Endothelial cell of umbilical vein (primary cell): ENCODE data around the gene TM4SF4. TPM values are rescaled to one million over a fixed set of nuclear protein-coding genes. Genes with fewer than 3 reads are reported as not detected.

Source experiments
- BruUV-seq: library from RNA; stranded (reverse); fragments of 400-500 nt; replicated peaks from 2 replicates; lab custom pipeline; 2021; lab: Mats Ljungman, UMichigan
- CTCF ChIA-PET: fragments of 300-600, 350-600 bp; sonication (Branson Sonifier 250); formaldehyde crosslinking; loops from one replicate; lab custom pipeline; 2021; ENCODE audit warnings: antibody characterized with exemption, inconsistent platforms; lab: Charles Lee
- POLR2A ChIA-PET: fragments of 300-600, 350-600 bp; sonication (Branson Sonifier 250); formaldehyde crosslinking; loops from one replicate; lab custom pipeline; 2021; ENCODE audit warnings: antibody characterized with exemption, inconsistent platforms; lab: Charles Lee
- DNase-seq: peaks from one replicate; pipeline ENCODE4 v3.0.0-alpha.2; 2011; ENCODE audit warnings: low read depth, low spot score
- FAIRE-seq: peaks from 2 replicates; lab custom pipeline; 2011; peaks lifted over from hg19 to GRCh38; lab: Jason Lieb, UNC
- H2AFZ ChIP-seq: 2 replicates; pipeline ENCODE4 v1.6.0; 2012; ENCODE audit warnings: low read depth, low read length, control low read depth, inconsistent platforms
- H3K27ac ChIP-seq: 2 replicates; pipeline ENCODE4 v1.5.1; 2011; ENCODE audit warnings: low read depth, mild to moderate bottlenecking, control low read depth, low read length, moderate library complexity; ENCODE audit not compliant: insufficient read depth
- H3K27me3 ChIP-seq, 2 experiments: 2 replicates each; pipeline versions ENCODE4 v1.6.0 to v1.6.1; 2011; ENCODE audit warnings: low read length in 2 of 2, mixed read lengths in 1 of 2; ENCODE audit not compliant: control insufficient read depth in 2 of 2, insufficient read depth in 2 of 2
- H3K36me3 ChIP-seq, 2 experiments: 2 replicates in 1 of 2; 3 replicates in 1 of 2; pipeline ENCODE4 v1.5.1; 2011; ENCODE audit warnings: low read length in 2 of 2, mild to moderate bottlenecking in 1 of 2, moderate library complexity in 1 of 2; ENCODE audit not compliant: control insufficient read depth in 2 of 2, insufficient read depth in 2 of 2; ENCODE audit errors: extremely low read depth in 1 of 2
- H3K4me1 ChIP-seq: 3 replicates; pipeline ENCODE4 v1.5.1; 2011; ENCODE audit warnings: mild to moderate bottlenecking, low read length; ENCODE audit not compliant: control insufficient read depth, insufficient read depth; ENCODE audit errors: extremely low read depth
- H3K4me2 ChIP-seq: 2 replicates; pipeline ENCODE4 v1.6.1; 2011; ENCODE audit warnings: low read length, control low read depth, mixed read lengths; ENCODE audit not compliant: insufficient read depth
- H3K4me3 ChIP-seq, 3 experiments: fragments of 200-600 bp in 1 of 3; sonication (generic), shearing (Covaris generic) in 1 of 3; replicated peaks in 1 of 3; 2 replicates each; pipeline ENCODE4 v1.5.1; 2011 to 2016; ENCODE audit warnings: control low read depth in 3 of 3, low read length in 3 of 3, mild to moderate bottlenecking in 2 of 3, inconsistent platforms in 1 of 3, low read depth in 1 of 3, moderate library complexity in 1 of 3; ENCODE audit not compliant: insufficient read depth in 1 of 3
- H3K79me2 ChIP-seq: 2 replicates; pipeline ENCODE4 v1.6.0; 2012; ENCODE audit warnings: low read length, inconsistent platforms; ENCODE audit not compliant: control insufficient read depth, insufficient read depth
- H3K9ac ChIP-seq: replicated peaks from 2 replicates; pipeline ENCODE3; 2011; ENCODE audit warnings: low read length, control low read depth; ENCODE audit not compliant: insufficient read depth; ENCODE audit errors: extremely low read depth
- H3K9me1 ChIP-seq: replicated peaks from 3 replicates; pipeline ENCODE4 v1.6.0; 2011; ENCODE audit warnings: mild to moderate bottlenecking, low read length; ENCODE audit not compliant: control insufficient read depth, insufficient read depth; ENCODE audit errors: extremely low read depth
- H3K9me3 ChIP-seq: replicated peaks from 2 replicates; pipeline ENCODE4 v1.5.1; 2012; ENCODE audit warnings: low read length, inconsistent platforms; ENCODE audit not compliant: control insufficient read depth, insufficient read depth
- H4K20me1 ChIP-seq: replicated peaks from 2 replicates; pipeline ENCODE3; 2011; ENCODE audit warnings: mild to moderate bottlenecking, low read length; ENCODE audit not compliant: control insufficient read depth, insufficient read depth; ENCODE audit errors: extremely low read depth
- EZH2 ChIP-seq: IDR thresholded peaks from 2 replicates; pipeline ENCODE4 v1.6.1; 2012; ENCODE audit warnings: borderline replicate concordance, low read depth, mild to moderate bottlenecking, moderate library complexity, low read length, inconsistent platforms; ENCODE audit not compliant: severe bottlenecking
- FOS ChIP-seq: IDR thresholded peaks from 2 replicates; pipeline ENCODE4 v1.6.1; 2011; ENCODE audit warnings: mild to moderate bottlenecking, low read length, moderate library complexity, borderline replicate concordance; ENCODE audit not compliant: insufficient read depth
- GATA2 ChIP-seq: IDR thresholded peaks from 2 replicates; pipeline ENCODE4 v1.7.0; 2011; ENCODE audit warnings: low read depth, mild to moderate bottlenecking, moderate library complexity, mixed read lengths, low read length; ENCODE audit not compliant: insufficient read length, insufficient read depth
- JUN ChIP-seq: IDR thresholded peaks from 2 replicates; pipeline ENCODE4 v1.6.1; 2011; ENCODE audit warnings: borderline replicate concordance, low read depth; ENCODE audit not compliant: insufficient read length, insufficient read depth
- MYC ChIP-seq: IDR thresholded peaks from one replicate; pipeline ENCODE4 v1.6.1; 2011; ENCODE audit warnings: mild to moderate bottlenecking, low read depth, low read length
- POLR2A ChIP-seq: IDR thresholded peaks from 2 replicates; pipeline ENCODE4 v1.6.1; 2012; ENCODE audit warnings: low read depth, mild to moderate bottlenecking, control low read depth, low read length
- POLR2AphosphoS5 ChIP-seq: IDR thresholded peaks from 2 replicates; pipeline ENCODE4 v1.6.1; 2012; ENCODE audit warnings: low read depth, mild to moderate bottlenecking, control low read depth, low read length, moderate library complexity; ENCODE audit not compliant: insufficient read depth
- dilution Hi-C: fragments of 300-500 bp; cut with MboI; formaldehyde crosslinking; loops from one replicate; pipeline ENCODE4 v1.15.0; 2019; ENCODE audit warnings: low sequenced_read_pairs; ENCODE audit not compliant: extremely low pct_ligation_motif_present
- intact Hi-C: fragments of 100-400 bp; cut with micrococcal nuclease; formaldehyde crosslinking; loops from one replicate; pipeline ENCODE4 v1.10.0; 2022
- polyA plus RNA-seq, 4 experiments: library from polyadenylated mRNA; depleted of rRNA in 3 of 4; stranded (reverse) in 3 of 4; unstranded in 1 of 4; fragments of >200 nt; gene quantifications; 2 replicates each; pipeline versions ENCODE4 v1.2.1 to v1.2.3, GENCODE V29; 2011 to 2012; ENCODE audit warnings: missing spikeins in 1 of 4
- total RNA-seq: library from RNA; stranded (reverse); gene quantifications from 2 replicates; pipeline ENCODE4 v1.2.3, GENCODE V29; 2021
- TF ChIP-seq, protein P1 (sequence below): IDR thresholded peaks from 2 replicates; pipeline ENCODE4 v1.6.1; 2011; ENCODE audit not compliant: insufficient read depth, insufficient read length
- TF ChIP-seq, protein P2 (sequence below), 2 donors: IDR thresholded peaks; 1 replicate in 1 of 2; 2 replicates in 1 of 2; pipeline ENCODE4 v1.5.1; 2011; ENCODE audit warnings: low read length in 2 of 2, mild to moderate bottlenecking in 2 of 2, moderate library complexity in 2 of 2, control low read depth in 1 of 2, inconsistent platforms in 1 of 2, low read depth in 1 of 2; ENCODE audit not compliant: insufficient read depth in 1 of 2; ENCODE audit errors: extremely low read depth in 1 of 2

Gene TM4SF4
- total and polyA plus RNA-seq, 2 donors (not counting 3 experiments of a cell fraction or from before 2014, with no cell fraction given): not detected

DNA sequence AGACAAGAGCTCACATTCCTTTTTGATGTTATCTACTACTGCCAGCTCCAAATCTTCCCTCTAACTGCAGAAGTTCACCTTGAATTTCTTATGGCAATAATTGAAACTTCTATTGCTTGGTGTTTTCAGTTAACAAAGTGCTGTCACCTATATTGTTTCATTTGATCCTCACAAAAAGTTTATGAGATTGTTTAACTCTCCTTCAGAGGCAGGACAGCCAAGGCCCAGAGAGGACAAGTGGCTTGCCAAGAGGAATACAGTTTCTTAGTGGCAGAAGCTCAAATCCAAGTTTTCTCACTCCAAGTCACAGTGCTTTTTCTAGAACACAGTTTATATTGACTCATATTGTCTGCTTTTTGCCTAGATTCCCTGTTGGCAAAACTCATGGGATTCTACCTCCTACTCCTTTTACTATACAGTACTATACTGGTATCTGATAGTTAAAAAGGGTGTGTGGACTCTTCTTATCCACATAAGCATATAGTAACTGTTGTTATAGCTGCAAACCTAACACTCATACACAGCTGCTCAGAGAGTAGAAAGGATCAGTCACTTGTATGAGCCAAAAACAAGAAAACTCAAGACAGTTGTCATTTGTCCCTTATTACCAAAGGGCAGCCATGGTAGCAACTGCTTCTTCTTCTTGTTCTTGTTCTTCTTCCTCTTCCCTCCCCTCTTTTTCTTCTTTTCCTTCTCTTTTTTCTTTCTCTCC is 15.9 kb downstream of the TM4SF4 start:
- no TSS peak for BruUV-seq
- H3K9ac ChIP-seq: no peak overlapping the region
- no peaks in the 10 kb centered on the region for H3K27me3 ChIP-seq
- no peak for FAIRE-seq
- no peak overlapping the region for H3K4me3 ChIP-seq
- H3K79me2 ChIP-seq: no peaks in the 10 kb centered on the region
- ChIA-PET CTCF (interaction anchor here (0.7 to 4.5 kb wide), 12 partner anchors 10 to 535 kb away, joined by 3 to 31 read pairs (median 10); partner anchors contain the start of gene TM4SF18), POLR2A (interaction anchor here (0.7 to 1.0 kb wide), 2 partner anchors 83 to 118 kb away, joined by 4 to 8 read pairs; no protein-coding TSS in a partner anchor)
- peak; percentile 19 for TF ChIP-seq GATA2
- TF ChIP-seq, protein P1, sequence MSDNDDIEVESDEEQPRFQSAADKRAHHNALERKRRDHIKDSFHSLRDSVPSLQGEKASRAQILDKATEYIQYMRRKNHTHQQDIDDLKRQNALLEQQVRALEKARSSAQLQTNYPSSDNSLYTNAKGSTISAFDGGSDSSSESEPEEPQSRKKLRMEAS: no peak
- no peaks in the 10 kb centered on the region for H3K9me1 ChIP-seq
- no peak overlapping the region for H3K4me2 ChIP-seq
- peaks cover 3% of the 10 kb centered on the region for H3K4me1 ChIP-seq
- H3K9me3 ChIP-seq: no peaks in the 10 kb centered on the region
- DNase-seq: no peak
- H3K27ac ChIP-seq: no peak overlapping the region
- no peaks in the 10 kb centered on the region for H3K36me3 ChIP-seq
- dilution Hi-C loops (no loop called here), intact Hi-C loops (loop anchor here (10.0 kb wide), 1 partner anchor 444 kb away; no protein-coding TSS in a partner anchor)
- no peaks in the 10 kb centered on the region for H4K20me1 ChIP-seq
- H2AFZ ChIP-seq: no peak overlapping the region

DNA sequence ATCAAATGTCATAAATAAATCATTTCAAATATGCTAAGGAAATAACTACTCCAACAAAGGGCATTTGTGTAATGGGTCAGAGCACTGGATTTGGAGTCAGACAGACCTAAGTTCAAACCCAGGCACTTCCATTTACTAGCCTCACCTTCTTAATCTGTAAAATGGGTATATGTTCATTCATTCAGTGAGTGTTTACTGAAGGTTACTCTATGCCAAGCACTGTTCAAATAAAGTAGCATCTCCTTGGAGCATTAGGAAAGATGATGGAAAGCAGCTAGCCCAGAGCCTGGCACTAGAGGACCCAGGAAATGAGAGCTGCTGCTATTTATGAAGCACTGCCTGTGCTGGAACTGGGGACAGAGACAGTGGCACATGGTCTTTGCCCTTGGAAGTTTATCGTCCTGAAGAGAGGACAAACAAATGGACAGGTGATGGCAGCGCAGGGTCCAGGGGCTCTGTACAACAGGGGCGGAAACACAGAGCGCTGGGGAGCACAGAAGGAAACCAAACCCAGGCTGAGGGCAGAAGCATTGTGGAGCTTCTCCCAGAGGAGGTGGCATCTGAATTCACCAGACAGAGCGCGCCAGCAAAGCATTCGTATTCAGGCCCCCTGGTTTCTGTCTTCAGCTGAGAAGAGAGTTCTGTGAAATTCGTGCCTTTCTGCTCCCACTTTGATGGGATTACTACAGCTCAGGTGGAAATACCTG is 19.0 kb downstream of the TM4SF4 start:
- TF ChIP-seq POLR2A (no peak), POLR2AphosphoS5 (no peak), GATA2 (no peak), JUN (no peak), EZH2 (no peak), MYC (no peak), FOS (no peak)
- TF ChIP-seq, protein P2, sequence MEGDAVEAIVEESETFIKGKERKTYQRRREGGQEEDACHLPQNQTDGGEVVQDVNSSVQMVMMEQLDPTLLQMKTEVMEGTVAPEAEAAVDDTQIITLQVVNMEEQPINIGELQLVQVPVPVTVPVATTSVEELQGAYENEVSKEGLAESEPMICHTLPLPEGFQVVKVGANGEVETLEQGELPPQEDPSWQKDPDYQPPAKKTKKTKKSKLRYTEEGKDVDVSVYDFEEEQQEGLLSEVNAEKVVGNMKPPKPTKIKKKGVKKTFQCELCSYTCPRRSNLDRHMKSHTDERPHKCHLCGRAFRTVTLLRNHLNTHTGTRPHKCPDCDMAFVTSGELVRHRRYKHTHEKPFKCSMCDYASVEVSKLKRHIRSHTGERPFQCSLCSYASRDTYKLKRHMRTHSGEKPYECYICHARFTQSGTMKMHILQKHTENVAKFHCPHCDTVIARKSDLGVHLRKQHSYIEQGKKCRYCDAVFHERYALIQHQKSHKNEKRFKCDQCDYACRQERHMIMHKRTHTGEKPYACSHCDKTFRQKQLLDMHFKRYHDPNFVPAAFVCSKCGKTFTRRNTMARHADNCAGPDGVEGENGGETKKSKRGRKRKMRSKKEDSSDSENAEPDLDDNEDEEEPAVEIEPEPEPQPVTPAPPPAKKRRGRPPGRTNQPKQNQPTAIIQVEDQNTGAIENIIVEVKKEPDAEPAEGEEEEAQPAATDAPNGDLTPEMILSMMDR (IDR thresholded peaks at IDR 0.05; ENCODE audit: extremely low read depth in 1 of 2, insufficient read depth in 1 of 2, low read depth in 1 of 2, low read length in 2 of 2): no peak
- TF ChIP-seq, protein P1: no peak
- H3K79me2 ChIP-seq: no peaks in the 10 kb centered on the region
- H3K4me3 ChIP-seq: no peak overlapping the region
- H3K4me1 ChIP-seq: peaks cover 6% of the 10 kb centered on the region
- dilution Hi-C loops: no loop called here
- no peaks in the 10 kb centered on the region for H3K9me3 ChIP-seq
- no peak overlapping the region for H3K4me2 ChIP-seq
- no TSS peak for BruUV-seq
- no peak for DNase-seq
- CTCF ChIA-PET: interaction anchor here (0.6 to 7.2 kb wide), 10 partner anchors 13 to 320 kb away, joined by 3 to 122 read pairs (median 4); partner anchors contain the start of genes COMMD2, RNF13 and WWTR1
- no peak overlapping the region for H3K9ac ChIP-seq
- no peaks in the 10 kb centered on the region for H4K20me1 ChIP-seq
- no peaks in the 10 kb centered on the region for H3K36me3 ChIP-seq
- H3K27ac ChIP-seq: no peak overlapping the region
- H3K27me3 ChIP-seq: no peaks in the 10 kb centered on the region
- no peaks in the 10 kb centered on the region for H3K9me1 ChIP-seq
- POLR2A ChIA-PET: no interaction called here
- H2AFZ ChIP-seq: no peak overlapping the region
- intact Hi-C loops: loop anchor here (1.0 to 10.0 kb wide), 4 partner anchors 224 to 441 kb away; no protein-coding TSS in a partner anchor
- FAIRE-seq: no peak
